Hepatocyte (in vitro differentiated cells): ENCODE measurements around the gene PNCK. TPM values are rescaled to one million over a fixed set of nuclear protein-coding genes. Genes with fewer than 3 reads are reported as not detected.
A peak's percentile ranks its signal among the peaks of the same experiment; 100 is the strongest.

Experiments used
- DNase-seq: peaks from one replicate; pipeline ENCODE4 v3.0.0-alpha.2; 2016; ENCODE audit warnings: low spot score
- H2AFZ ChIP-seq: fragments of 200-600 bp; sonication (generic); 2 replicates; pipeline ENCODE4 v1.6.0; 2016; ENCODE audit warnings: antibody characterized with exemption, mild to moderate bottlenecking
- H3K27ac ChIP-seq: fragments of 200-600 bp; sonication (generic); 2 replicates; pipeline ENCODE4 v1.5.1; 2016; ENCODE audit warnings: mild to moderate bottlenecking
- H3K27me3 ChIP-seq: fragments of 200-600 bp; sonication (generic); 2 replicates; pipeline ENCODE4 v1.6.1; 2016
- H3K36me3 ChIP-seq: fragments of 200-600 bp; sonication (generic); replicated peaks from 2 replicates; pipeline ENCODE4 v1.5.1; 2016; ENCODE audit warnings: low read depth; ENCODE audit not compliant: insufficient read depth
- H3K4me1 ChIP-seq: fragments of 200-600 bp; sonication (generic); 2 replicates; pipeline ENCODE4 v1.5.1; 2016; ENCODE audit warnings: mild to moderate bottlenecking, moderate library complexity; ENCODE audit not compliant: insufficient read depth
- H3K4me2 ChIP-seq: fragments of 200-600 bp; sonication (generic); 2 replicates; pipeline ENCODE4 v1.6.0; 2016
- H3K4me3 ChIP-seq: fragments of 200-600 bp; sonication (generic); 2 replicates; pipeline ENCODE4 v1.5.1; 2016; ENCODE audit warnings: mild to moderate bottlenecking
- H3K79me2 ChIP-seq: fragments of 200-600 bp; sonication (generic); 2 replicates; pipeline ENCODE4 v1.6.0; 2017; ENCODE audit warnings: mild to moderate bottlenecking
- H3K9me2 ChIP-seq: fragments of 200-600 bp; sonication (generic); replicated peaks from 2 replicates; pipeline ENCODE4 v1.6.0; 2017; ENCODE audit warnings: mild to moderate bottlenecking; ENCODE audit not compliant: insufficient read depth
- H3K9me3 ChIP-seq: fragments of 200-600 bp; sonication (generic); 2 replicates; pipeline ENCODE4 v1.5.1; 2016; ENCODE audit warnings: low read depth, mild to moderate bottlenecking
- H4K20me1 ChIP-seq: fragments of 200-600 bp; sonication (generic); 2 replicates; pipeline ENCODE4 v1.6.0; 2016; ENCODE audit warnings: mild to moderate bottlenecking; ENCODE audit not compliant: insufficient read depth, poor library complexity, severe bottlenecking
- EZH2 ChIP-seq: fragments of 200-600 bp; sonication (generic); IDR thresholded peaks from 2 replicates; pipeline ENCODE4 v1.6.1; 2016; ENCODE audit warnings: antibody characterized with exemption, mild to moderate bottlenecking, borderline replicate concordance
- EZH2phosphoT487 ChIP-seq: fragments of 200-600 bp; sonication (generic); IDR thresholded peaks from one replicate; pipeline ENCODE4 v1.6.1; 2018; ENCODE audit warnings: antibody characterized with exemption, mild to moderate bottlenecking, low read depth, moderate library complexity; ENCODE audit not compliant: unreplicated experiment, severe bottlenecking
- WGBS: methylation state at CpG from one replicate; pipeline ENCODE4 v1.1.6; 2016; ENCODE audit warnings: low lambda C conversion rate; ENCODE audit errors: missing lambda C conversion rate; 5-methylcytosine and 5-hydroxymethylcytosine counted together
- polyA plus RNA-seq: library from polyadenylated mRNA; unstranded; fragments of >200 nt; fragmentation: Nextera tagmentation; extraction: Ambion mirVana; gene quantifications from 2 replicates; pipeline ENCODE4 v1.2.1, GENCODE V29; 2016
- total RNA-seq: library from RNA; depleted of rRNA; stranded (reverse); fragments of >200 nt; gene quantifications from 2 replicates; pipeline ENCODE4 v1.2.3, GENCODE V29; 2014
- TF ChIP-seq, protein P1 (sequence below): fragments of 200-600 bp; sonication (generic); IDR thresholded peaks from 2 replicates; pipeline ENCODE4 v1.5.1; 2016; ENCODE audit warnings: antibody characterized with exemption, mild to moderate bottlenecking; ENCODE audit not compliant: poor library complexity

The PNCK gene
- total and polyA plus RNA-seq, 2 experiments from 2014 or later: 0.28 to 2.2 TPM

DNA sequence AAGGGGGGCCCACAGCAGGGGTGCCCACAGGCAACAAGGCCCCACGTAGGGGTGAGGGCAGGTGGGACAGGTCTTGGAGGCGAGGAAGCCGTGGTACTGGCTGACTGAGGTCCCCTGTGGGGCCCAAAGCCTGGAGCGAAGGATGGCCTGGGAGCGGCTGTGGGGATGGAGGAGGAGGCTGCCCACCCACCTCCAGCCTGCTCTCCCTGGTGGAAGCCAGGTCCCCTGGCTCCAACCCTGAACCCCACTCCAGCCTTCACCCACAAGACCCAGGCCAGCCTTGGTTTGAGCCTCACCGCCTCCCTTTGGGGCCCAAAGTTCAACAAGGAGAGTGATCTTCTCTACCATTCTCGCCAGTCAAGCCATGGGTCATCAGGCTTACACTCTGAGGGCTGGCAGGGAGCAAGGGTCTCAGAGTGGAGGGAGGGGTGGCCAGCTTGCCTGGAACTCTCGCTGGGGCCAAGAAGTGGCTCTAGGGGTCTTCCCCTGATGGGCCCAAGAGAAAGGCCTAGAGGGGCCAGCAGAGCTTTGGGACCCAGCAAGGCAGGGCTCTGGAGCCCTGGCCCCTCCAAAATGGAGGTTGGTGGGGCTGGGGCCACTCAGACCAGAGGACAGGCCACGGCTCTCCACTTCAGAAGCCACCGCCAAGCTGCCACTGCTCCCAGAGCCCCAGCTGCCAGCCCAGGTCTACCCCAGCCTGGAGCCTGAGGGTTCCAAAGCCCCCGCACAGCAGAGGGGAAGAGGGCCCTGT, 5.0 kb downstream of the PNCK start:
- H2AFZ ChIP-seq: no peak overlapping the region
- H3K36me3 ChIP-seq: no peaks in the 10 kb centered on the region
- no peaks in the 10 kb centered on the region for H3K27me3 ChIP-seq
- TF ChIP-seq EZH2phosphoT487: no peak
- no peaks in the 10 kb centered on the region for H3K79me2 ChIP-seq
- WGBS: 89% methylated on average over 11 of the region's 11 CpGs
- no peaks in the 10 kb centered on the region for H4K20me1 ChIP-seq
- H3K4me2 ChIP-seq: no peak overlapping the region
- no peaks in the 10 kb centered on the region for H3K9me2 ChIP-seq
- H3K27ac ChIP-seq: no peak overlapping the region
- H3K9me3 ChIP-seq: no peaks in the 10 kb centered on the region
- no peak overlapping the region for H3K4me3 ChIP-seq
- H3K4me1 ChIP-seq: no peaks in the 10 kb centered on the region
- no peak for DNase-seq

DNA sequence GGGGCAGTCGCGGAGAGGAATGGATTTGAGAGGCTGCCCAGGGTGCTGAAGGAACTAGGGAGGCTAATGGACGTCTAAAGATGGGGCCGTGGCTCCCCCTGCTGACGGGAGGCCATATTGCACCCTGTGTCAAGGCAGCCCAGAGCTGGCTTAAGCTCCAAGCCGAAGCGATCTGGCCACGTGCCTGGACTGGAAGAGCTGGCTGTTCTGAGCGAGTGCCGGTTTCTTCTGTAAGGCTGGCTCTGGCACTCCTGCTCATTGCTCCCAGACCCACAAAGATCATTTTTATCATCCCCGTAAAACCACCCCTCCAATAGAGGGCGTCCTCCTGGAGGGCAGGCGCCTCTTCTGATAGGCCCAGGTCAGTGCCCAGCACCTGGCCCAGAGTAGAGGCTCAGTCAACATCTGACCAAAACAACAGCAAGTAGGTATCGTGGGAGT, 5.6 kb downstream of the PNCK start:
- H4K20me1 ChIP-seq: no peaks in the 10 kb centered on the region
- no peaks in the 10 kb centered on the region for H3K36me3 ChIP-seq
- H3K4me2 ChIP-seq: no peak overlapping the region
- WGBS: 58% methylated on average over 14 of the region's 14 CpGs
- H3K4me1 ChIP-seq: no peaks in the 10 kb centered on the region
- H3K27me3 ChIP-seq: no peaks in the 10 kb centered on the region
- no peaks in the 10 kb centered on the region for H3K79me2 ChIP-seq
- TF ChIP-seq, protein P1, sequence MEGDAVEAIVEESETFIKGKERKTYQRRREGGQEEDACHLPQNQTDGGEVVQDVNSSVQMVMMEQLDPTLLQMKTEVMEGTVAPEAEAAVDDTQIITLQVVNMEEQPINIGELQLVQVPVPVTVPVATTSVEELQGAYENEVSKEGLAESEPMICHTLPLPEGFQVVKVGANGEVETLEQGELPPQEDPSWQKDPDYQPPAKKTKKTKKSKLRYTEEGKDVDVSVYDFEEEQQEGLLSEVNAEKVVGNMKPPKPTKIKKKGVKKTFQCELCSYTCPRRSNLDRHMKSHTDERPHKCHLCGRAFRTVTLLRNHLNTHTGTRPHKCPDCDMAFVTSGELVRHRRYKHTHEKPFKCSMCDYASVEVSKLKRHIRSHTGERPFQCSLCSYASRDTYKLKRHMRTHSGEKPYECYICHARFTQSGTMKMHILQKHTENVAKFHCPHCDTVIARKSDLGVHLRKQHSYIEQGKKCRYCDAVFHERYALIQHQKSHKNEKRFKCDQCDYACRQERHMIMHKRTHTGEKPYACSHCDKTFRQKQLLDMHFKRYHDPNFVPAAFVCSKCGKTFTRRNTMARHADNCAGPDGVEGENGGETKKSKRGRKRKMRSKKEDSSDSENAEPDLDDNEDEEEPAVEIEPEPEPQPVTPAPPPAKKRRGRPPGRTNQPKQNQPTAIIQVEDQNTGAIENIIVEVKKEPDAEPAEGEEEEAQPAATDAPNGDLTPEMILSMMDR: peak; percentile 66
- no peak for TF ChIP-seq EZH2
- H3K27ac ChIP-seq: no peak overlapping the region
- H3K9me3 ChIP-seq: no peaks in the 10 kb centered on the region
- no peaks in the 10 kb centered on the region for H3K9me2 ChIP-seq
- H2AFZ ChIP-seq: no peak overlapping the region
- peak; percentile 91 for DNase-seq
- H3K4me3 ChIP-seq: no peak overlapping the region

DNA sequence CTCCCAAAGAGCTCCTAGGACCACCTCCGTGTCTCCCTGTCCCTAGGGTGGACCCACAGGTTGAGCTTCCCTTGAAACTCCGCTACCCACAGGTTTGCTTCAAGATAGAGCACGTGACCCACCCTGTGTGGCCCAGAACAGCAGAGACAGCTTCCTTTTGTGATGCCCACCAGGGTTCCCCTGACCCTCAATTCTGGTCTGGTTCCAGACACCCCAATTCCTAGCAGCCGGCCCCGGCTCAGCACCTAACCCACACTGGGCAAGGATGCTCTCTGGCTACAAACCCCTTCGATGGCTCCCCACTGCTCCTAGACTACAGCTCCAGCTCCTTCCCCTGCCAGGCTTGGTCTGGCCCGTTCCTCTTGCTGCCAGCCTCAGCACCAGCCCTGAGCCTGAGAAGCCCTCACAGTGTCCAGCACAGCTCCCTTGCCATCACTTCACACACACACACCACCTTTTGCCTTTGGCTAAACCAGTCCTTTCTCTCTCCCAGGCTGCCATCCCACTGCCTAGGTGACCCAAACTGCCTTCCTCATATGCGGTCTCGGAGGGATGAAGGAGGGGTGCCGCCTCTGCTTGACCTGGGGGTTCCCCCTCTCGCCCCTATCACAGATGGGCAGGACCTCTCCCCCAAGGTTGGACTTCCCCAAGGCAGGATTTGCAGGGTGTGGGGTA, 6.2 kb downstream of the PNCK start:
- H3K9me2 ChIP-seq: no peaks in the 10 kb centered on the region
- no peaks in the 10 kb centered on the region for H3K9me3 ChIP-seq
- H3K79me2 ChIP-seq: no peaks in the 10 kb centered on the region
- no peaks in the 10 kb centered on the region for H3K36me3 ChIP-seq
- no peak overlapping the region for H3K4me2 ChIP-seq
- no peaks in the 10 kb centered on the region for H3K4me1 ChIP-seq
- no peak overlapping the region for H3K27ac ChIP-seq
- H4K20me1 ChIP-seq: no peaks in the 10 kb centered on the region
- no peak overlapping the region for H2AFZ ChIP-seq
- TF ChIP-seq EZH2 (no peak), EZH2phosphoT487 (no peak)
- TF ChIP-seq, protein P1: no peak
- H3K4me3 ChIP-seq: no peak overlapping the region
- DNase-seq: no peak
- H3K27me3 ChIP-seq: no peaks in the 10 kb centered on the region
- WGBS: 83% methylated on average over 11 of the region's 11 CpGs

DNA sequence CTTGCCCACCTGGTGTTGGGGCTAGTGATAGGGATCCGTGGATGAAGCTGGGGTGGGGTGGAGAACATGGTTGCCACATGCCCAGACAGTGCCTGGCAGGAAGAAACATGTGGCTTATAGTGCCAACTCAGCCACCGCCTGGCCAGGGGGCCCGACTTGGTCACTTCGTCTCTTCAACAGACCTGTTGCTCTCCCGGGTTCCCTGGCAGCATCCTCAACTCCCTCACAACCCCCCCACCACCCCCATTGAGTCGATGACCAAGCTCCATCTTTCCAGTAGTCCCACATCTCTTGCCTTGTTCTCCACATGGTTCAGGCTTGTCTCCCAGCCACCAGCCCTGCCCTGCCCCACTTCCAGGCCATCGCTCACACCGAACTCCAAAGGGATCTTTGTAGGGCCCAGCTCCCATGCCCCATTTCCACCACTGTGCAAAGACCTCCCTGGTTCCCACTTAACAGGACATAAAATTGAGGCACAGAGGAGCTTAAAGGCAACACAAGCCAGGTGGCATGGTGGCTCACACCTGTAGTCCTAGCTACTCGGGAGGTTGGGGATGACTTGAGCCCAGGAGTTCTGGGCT, 7.8 kb downstream of the PNCK start:
- WGBS: 76% methylated on average over 9 of the region's 9 CpGs
- Histone ChIP-seq H3K4me2 (no peak overlapping the region), H4K20me1 (no peaks in the 10 kb centered on the region), H3K9me2 (no peaks in the 10 kb centered on the region), H2AFZ (no peak overlapping the region), H3K27me3 (peaks cover 12% of the 10 kb centered on the region), H3K36me3 (no peaks in the 10 kb centered on the region), H3K4me3 (no peak overlapping the region), H3K9me3 (no peaks in the 10 kb centered on the region), H3K27ac (no peak overlapping the region), H3K79me2 (no peaks in the 10 kb centered on the region), H3K4me1 (no peaks in the 10 kb centered on the region)
- TF ChIP-seq, protein P1: no peak
- TF ChIP-seq EZH2 (no peak), EZH2phosphoT487 (no peak)
- no peak for DNase-seq
